MM.1S (cell line): ENCODE measurements around the gene DDX24.

Source experiments
- DNase-seq: peaks from one replicate; pipeline ENCODE4 v3.0.0-alpha.2; 2015
- H2AFZ ChIP-seq: fragments of 300-600 bp; sonication (generic); 2 replicates; pipeline ENCODE4 v1.6.0; 2016; ENCODE audit warnings: antibody characterized with exemption, low read length
- H3F3A ChIP-seq: fragments of 300-600 bp; sonication (generic); 2 replicates; pipeline ENCODE4 v1.6.1; 2016; ENCODE audit warnings: mild to moderate bottlenecking, antibody characterized with exemption, low read length, moderate library complexity, mixed read lengths; ENCODE audit not compliant: insufficient read depth
- H3K27ac ChIP-seq: fragments of 300-600 bp; sonication (generic); 2 replicates; pipeline ENCODE4 v1.5.1; 2016; ENCODE audit warnings: mild to moderate bottlenecking, low read length
- H3K27me3 ChIP-seq: fragments of 300-600 bp; sonication (generic); replicated peaks from 2 replicates; pipeline ENCODE4 v1.6.0; 2016; ENCODE audit warnings: low read length; ENCODE audit not compliant: insufficient read depth
- H3K36me3 ChIP-seq: fragments of 300-600 bp; sonication (generic); replicated peaks from 2 replicates; pipeline ENCODE4 v1.6.1; 2016; ENCODE audit warnings: mild to moderate bottlenecking, low read length, mixed read lengths; ENCODE audit not compliant: insufficient read depth
- H3K4me1 ChIP-seq: fragments of 300-600 bp; sonication (generic); 2 replicates; pipeline ENCODE4 v1.6.1; 2016; ENCODE audit warnings: low read length, mixed read lengths
- H3K4me2 ChIP-seq: fragments of 300-600 bp; sonication (generic); 2 replicates; pipeline ENCODE4 v1.6.0; 2016; ENCODE audit warnings: low read depth, low read length
- H3K4me3 ChIP-seq: fragments of 300-600 bp; sonication (generic); 2 replicates; pipeline ENCODE4 v1.5.1; 2016; ENCODE audit warnings: low read length, mixed read lengths
- H3K79me2 ChIP-seq: fragments of 300-600 bp; sonication (generic); 2 replicates; pipeline ENCODE4 v1.6.1; 2016; ENCODE audit warnings: mixed run types, low read length, mixed read lengths
- H3K9ac ChIP-seq: fragments of 300-600 bp; sonication (generic); 2 replicates; pipeline ENCODE4 v1.6.1; 2016; ENCODE audit warnings: low read length, mixed read lengths
- H3K9me2 ChIP-seq: fragments of 300-600 bp; sonication (generic); replicated peaks from 2 replicates; pipeline ENCODE4 v1.6.1; 2016; ENCODE audit warnings: mild to moderate bottlenecking, low read length, mixed read lengths; ENCODE audit not compliant: insufficient read depth
- H3K9me3 ChIP-seq: fragments of 300-600 bp; sonication (generic); replicated peaks from 2 replicates; pipeline ENCODE4 v1.6.1; 2016; ENCODE audit warnings: mild to moderate bottlenecking, low read length, mixed read lengths; ENCODE audit not compliant: insufficient read depth
- H4K20me1 ChIP-seq: fragments of 300-600 bp; sonication (generic); 2 replicates; pipeline ENCODE4 v1.6.1; 2016; ENCODE audit warnings: mild to moderate bottlenecking, low read length, moderate library complexity, mixed read lengths; ENCODE audit not compliant: insufficient read depth
- EZH2 ChIP-seq: fragments of 300-600 bp; sonication (generic); optimal IDR thresholded peaks from 2 replicates; pipeline ENCODE3; 2017; ENCODE audit warnings: low read depth, mild to moderate bottlenecking, antibody characterized with exemption, low read length, mixed read lengths
- EZH2phosphoT487 ChIP-seq: fragments of 300-600 bp; sonication (generic); IDR thresholded peaks from 2 replicates; pipeline ENCODE4 v1.6.1; 2018; ENCODE audit warnings: antibody characterized with exemption, low read length
- TF ChIP-seq, protein P1 (sequence below): fragments of 300-600 bp; sonication (generic); IDR thresholded peaks from 2 replicates; pipeline ENCODE4 v1.5.1; 2016; ENCODE audit warnings: antibody characterized with exemption, low read length, mixed read lengths

The DDX24 gene

DNA sequence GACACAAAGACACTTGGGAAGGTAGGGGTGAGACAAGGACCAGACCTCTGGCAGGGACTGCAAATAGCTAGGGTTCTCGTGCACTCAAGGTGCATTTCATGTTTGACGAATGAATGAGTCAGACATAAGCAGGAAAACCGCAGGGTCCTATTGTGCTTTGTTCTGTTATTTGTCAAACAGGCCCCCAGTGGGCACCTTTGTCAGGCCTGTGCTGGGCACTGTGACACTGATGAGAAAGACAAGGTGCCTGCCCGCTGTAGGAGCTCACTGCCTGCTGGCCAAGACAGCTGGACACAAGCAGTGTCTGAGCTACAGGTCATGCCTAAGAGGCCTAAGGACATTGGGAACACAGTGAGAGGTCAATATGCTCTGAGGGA is 52.6 kb downstream of the DDX24 start:
- Histone ChIP-seq H3K27ac (no peak overlapping the region), H3K9ac (no peak overlapping the region), H4K20me1 (no peaks in the 10 kb centered on the region), H3K4me1 (no peaks in the 10 kb centered on the region), H3K4me2 (no peak overlapping the region), H3K36me3 (no peaks in the 10 kb centered on the region), H3K79me2 (no peaks in the 10 kb centered on the region), H3K9me2 (no peaks in the 10 kb centered on the region), H3K27me3 (no peaks in the 10 kb centered on the region), H3F3A (no peaks in the 10 kb centered on the region), H2AFZ (no peak overlapping the region), H3K9me3 (no peaks in the 10 kb centered on the region), H3K4me3 (no peak overlapping the region)
- TF ChIP-seq EZH2 (no peak), EZH2phosphoT487 (no peak)
- TF ChIP-seq, protein P1, sequence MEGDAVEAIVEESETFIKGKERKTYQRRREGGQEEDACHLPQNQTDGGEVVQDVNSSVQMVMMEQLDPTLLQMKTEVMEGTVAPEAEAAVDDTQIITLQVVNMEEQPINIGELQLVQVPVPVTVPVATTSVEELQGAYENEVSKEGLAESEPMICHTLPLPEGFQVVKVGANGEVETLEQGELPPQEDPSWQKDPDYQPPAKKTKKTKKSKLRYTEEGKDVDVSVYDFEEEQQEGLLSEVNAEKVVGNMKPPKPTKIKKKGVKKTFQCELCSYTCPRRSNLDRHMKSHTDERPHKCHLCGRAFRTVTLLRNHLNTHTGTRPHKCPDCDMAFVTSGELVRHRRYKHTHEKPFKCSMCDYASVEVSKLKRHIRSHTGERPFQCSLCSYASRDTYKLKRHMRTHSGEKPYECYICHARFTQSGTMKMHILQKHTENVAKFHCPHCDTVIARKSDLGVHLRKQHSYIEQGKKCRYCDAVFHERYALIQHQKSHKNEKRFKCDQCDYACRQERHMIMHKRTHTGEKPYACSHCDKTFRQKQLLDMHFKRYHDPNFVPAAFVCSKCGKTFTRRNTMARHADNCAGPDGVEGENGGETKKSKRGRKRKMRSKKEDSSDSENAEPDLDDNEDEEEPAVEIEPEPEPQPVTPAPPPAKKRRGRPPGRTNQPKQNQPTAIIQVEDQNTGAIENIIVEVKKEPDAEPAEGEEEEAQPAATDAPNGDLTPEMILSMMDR: no peak
- DNase-seq: no peak

DNA sequence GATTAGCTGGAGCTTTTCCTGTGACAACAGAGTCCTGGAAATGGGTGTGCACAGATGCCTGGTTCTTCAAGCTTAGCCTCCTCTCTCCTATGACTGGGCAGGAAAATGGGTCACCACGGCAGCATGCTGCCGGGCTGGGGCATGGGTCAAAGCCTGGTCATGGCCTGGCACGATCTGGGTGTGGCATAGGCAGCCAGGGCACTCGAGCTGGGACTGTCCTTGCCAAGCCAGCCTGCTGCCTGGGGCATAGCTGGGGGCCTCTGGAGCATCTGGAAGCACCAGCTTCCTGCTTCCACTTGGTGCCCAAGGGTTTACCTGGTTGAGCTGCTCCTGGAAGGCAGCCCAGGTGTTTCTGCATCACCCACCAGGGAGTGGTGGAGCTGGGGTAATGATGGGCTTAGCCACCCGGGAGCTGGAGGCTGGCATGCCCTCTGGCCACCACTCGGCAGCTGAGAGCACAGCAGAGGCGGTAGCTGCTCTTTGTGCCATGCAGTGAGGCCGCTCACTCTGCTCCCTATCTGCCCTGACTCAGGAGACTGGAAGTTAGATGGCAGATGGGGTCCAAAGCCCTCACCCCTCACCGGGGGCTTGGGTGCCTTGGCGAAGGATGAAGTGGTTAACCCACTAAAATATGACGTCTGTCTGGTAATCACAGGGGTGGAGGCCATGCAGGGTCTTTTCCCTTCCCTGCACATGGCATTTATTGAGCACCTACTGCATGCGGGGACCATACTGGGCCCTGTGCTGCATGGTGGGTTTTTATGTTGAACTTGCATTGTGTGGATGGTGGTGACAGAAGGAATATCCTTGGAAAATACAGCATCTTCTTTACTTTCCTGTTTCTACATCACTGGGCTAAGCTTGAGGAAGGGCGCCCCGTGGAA is 53.2 kb downstream of the DDX24 start:
- Histone ChIP-seq H3K9ac (no peak overlapping the region), H3K4me3 (no peak overlapping the region)
- no peak for DNase-seq

DNA sequence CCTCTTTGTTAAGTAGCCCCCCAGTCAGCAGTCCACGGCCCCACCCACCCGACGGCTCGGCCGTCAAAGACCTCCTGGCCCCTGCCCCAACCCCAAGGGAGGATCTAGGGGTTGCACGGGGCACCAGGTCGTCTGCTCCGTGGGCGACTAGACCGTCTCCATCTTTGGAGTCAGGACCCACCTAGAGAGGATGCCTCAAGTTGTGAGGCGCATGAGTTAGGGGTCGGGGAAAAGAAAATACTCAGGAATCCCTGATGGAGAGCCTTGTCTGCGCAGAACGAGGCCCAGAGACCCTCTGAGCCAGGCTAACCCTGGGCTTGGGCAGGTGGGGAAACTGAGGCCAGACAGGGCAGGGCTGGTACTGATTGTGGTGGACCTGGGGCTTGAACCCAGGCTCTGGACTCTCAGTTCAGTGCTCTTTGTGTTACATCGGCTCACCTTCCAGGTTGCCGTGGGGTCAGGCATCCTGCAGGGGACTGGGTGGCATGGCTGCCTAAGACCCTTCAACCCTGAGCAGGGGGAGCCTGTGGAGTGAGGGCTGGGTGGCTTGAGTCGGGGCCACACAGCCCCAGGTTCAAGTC is 54.0 kb downstream of the DDX24 start:
- Histone ChIP-seq H3K4me2 (peak overlapping the region; percentile 31; the same call in 1 of the 2 replicates), H3K27ac (no peak overlapping the region), H3K9ac (peak overlapping the region; percentile 40; the same call in 1 of the 2 replicates)

More for the DNA sequence above, 53.2 kb downstream of the DDX24 start:
- no peaks in the 10 kb centered on the region for H3K9me3 ChIP-seq
- H3K4me2 ChIP-seq: no peak overlapping the region
- no peaks in the 10 kb centered on the region for H3K27me3 ChIP-seq
- TF ChIP-seq EZH2phosphoT487: no peak
- TF ChIP-seq EZH2: no peak
- TF ChIP-seq, protein P1: no peak
- peaks cover 6% of the 10 kb centered on the region for H3K4me1 ChIP-seq
- no peak overlapping the region for H2AFZ ChIP-seq
- no peaks in the 10 kb centered on the region for H3K79me2 ChIP-seq
- no peaks in the 10 kb centered on the region for H3K9me2 ChIP-seq
- no peaks in the 10 kb centered on the region for H3K36me3 ChIP-seq
- no peaks in the 10 kb centered on the region for H3F3A ChIP-seq
- no peak overlapping the region for H3K27ac ChIP-seq
- no peaks in the 10 kb centered on the region for H4K20me1 ChIP-seq

More for the DNA sequence above, 54.0 kb downstream of the DDX24 start:
- Histone ChIP-seq H3K9me3 (no peaks in the 10 kb centered on the region), H4K20me1 (no peaks in the 10 kb centered on the region), H3K27me3 (no peaks in the 10 kb centered on the region), H3K79me2 (no peaks in the 10 kb centered on the region), H3K4me1 (peaks cover 14% of the 10 kb centered on the region), H3K9me2 (no peaks in the 10 kb centered on the region), H2AFZ (0 out of 2 replicates have a peak overlapping the region, but pooled peaks have one; percentile 38), H3K36me3 (no peaks in the 10 kb centered on the region), H3F3A (peaks cover 6% of the 10 kb centered on the region), H3K4me3 (peak overlapping the region; percentile 55)
- no peak for TF ChIP-seq EZH2
- DNase-seq: no peak
